NCI-H345 treated with DMSO at 0.1 percent for 48 hours (cell line): ENCODE results near the gene PCNX2.
"Not testable (repeated sequence)": the region's sequence is repeated elsewhere in the genome, so short reads cannot be mapped to it uniquely, and the experiment has no call there.

Experiments used
- DNase-seq: peaks from one replicate; lab custom pipeline; 2025; ENCODE audit not compliant: unreplicated experiment; lab: John Stamatoyannopoulos, UW

Gene PCNX2

GRCh38 chr1:233112186-233113008 lies 183.1 kb downstream of the PCNX2 start:
- DNase-seq = no peak

- DNase-seq = no peak
These were observed 183.8 kb downstream of the PCNX2 start for GRCh38 chr1:233111731-233112130.

GRCh38 chr1:233109096-233109495 lies 186.4 kb downstream of the PCNX2 start:
- no peak for DNase-seq

GRCh38 chr1:233107716-233108130 lies 187.8 kb downstream of the PCNX2 start:
- DNase-seq = not testable (repeated sequence)

GRCh38 chr1:233107130-233107660 lies 188.3 kb downstream of the PCNX2 start:
- DNase-seq = no peak

- no peak for DNase-seq
These were observed 190.3 kb downstream of the PCNX2 start for GRCh38 chr1:233105225-233105624.

- DNase-seq = no peak
These were observed 193.2 kb downstream of the PCNX2 start for GRCh38 chr1:233102341-233102740.

GRCh38 chr1:233097959-233098580 lies 197.5 kb downstream of the PCNX2 start:
- no peak for DNase-seq

- no peak for DNase-seq
These were observed 198.0 kb downstream of the PCNX2 start for GRCh38 chr1:233097546-233097945.

GRCh38 chr1:233094691-233095090 lies 200.8 kb downstream of the PCNX2 start:
- DNase-seq = no peak

GRCh38 chr1:233094269-233094668 lies 201.3 kb downstream of the PCNX2 start:
- no peak for DNase-seq

- DNase-seq = no peak
These were observed 204.6 kb downstream of the PCNX2 start for GRCh38 chr1:233090746-233091494.

- DNase-seq = no peak
These were observed 206.3 kb downstream of the PCNX2 start for GRCh38 chr1:233089251-233089650.

- no peak for DNase-seq
These were observed 206.9 kb downstream of the PCNX2 start for GRCh38 chr1:233088613-233089012.

GRCh38 chr1:233086961-233087881 lies 208.3 kb downstream of the PCNX2 start:
- no peak for DNase-seq

GRCh38 chr1:233085566-233085965 lies 210.0 kb downstream of the PCNX2 start:
- no peak for DNase-seq

GRCh38 chr1:233082778-233083550 lies 212.6 kb downstream of the PCNX2 start:
- no peak for DNase-seq

GRCh38 chr1:233081735-233082134 lies 213.8 kb downstream of the PCNX2 start:
- no peak for DNase-seq

GRCh38 chr1:233080827-233081226 lies 214.7 kb downstream of the PCNX2 start:
- DNase-seq = not testable (repeated sequence)

- no peak for DNase-seq
These were observed 215.2 kb downstream of the PCNX2 start for GRCh38 chr1:233080286-233080685.
